PFSK-1 (cell line): ENCODE data around the gene CEBPE.

Source experiments
- FOXP2 ChIP-seq: optimal IDR thresholded peaks from 2 replicates; pipeline ENCODE3; 2011; ENCODE audit warnings: borderline replicate concordance, control low read depth, inconsistent platforms; ENCODE audit not compliant: insufficient read depth; ENCODE audit errors: extremely low read length, extremely low read depth
- POLR2AphosphoS5 ChIP-seq: IDR thresholded peaks from 2 replicates; pipeline ENCODE4 v1.6.1; 2012; ENCODE audit warnings: low read depth, mild to moderate bottlenecking, control low read depth, low read length, moderate library complexity
- SIN3A ChIP-seq: IDR thresholded peaks from 2 replicates; pipeline ENCODE4 v1.6.1; 2012; ENCODE audit warnings: mild to moderate bottlenecking, low read length, moderate library complexity, borderline replicate concordance; ENCODE audit not compliant: insufficient read depth
- TAF1 ChIP-seq: IDR thresholded peaks from 2 replicates; pipeline ENCODE4 v1.6.1; 2012; ENCODE audit warnings: low read length, control low read depth, borderline replicate concordance; ENCODE audit not compliant: insufficient read depth
- TF ChIP-seq, protein P1 (sequence below), 2 experiments: IDR thresholded peaks; 2 replicates each; pipeline versions ENCODE4 v1.6.1 to v1.8.0; 2011 to 2012; ENCODE audit warnings: low read depth in 2 of 2, low read length in 2 of 2, control low read depth in 1 of 2, inconsistent platforms in 1 of 2, mild to moderate bottlenecking in 1 of 2, moderate library complexity in 1 of 2; ENCODE audit not compliant: insufficient read depth in 1 of 2

The CEBPE gene

DNA sequence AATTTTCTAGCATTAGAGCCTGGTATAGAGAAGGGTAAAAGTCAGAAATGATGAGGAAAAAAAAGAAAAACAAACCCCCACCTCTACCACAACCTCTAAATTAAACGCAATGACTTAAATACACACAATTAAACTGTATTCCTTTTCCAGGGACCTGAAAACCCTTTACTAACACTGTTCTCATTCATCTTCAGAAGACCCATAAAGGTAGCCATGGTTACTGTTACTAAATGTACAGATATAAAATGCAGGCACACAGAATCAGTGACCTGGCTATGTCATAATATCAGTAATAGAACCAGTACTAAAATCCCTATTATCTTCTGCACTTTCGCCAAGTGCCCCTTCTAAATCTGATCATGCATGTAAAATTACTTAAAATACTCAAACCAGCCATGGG is 25.5 kb downstream of the CEBPE start:
- TF ChIP-seq FOXP2, result no peak

DNA sequence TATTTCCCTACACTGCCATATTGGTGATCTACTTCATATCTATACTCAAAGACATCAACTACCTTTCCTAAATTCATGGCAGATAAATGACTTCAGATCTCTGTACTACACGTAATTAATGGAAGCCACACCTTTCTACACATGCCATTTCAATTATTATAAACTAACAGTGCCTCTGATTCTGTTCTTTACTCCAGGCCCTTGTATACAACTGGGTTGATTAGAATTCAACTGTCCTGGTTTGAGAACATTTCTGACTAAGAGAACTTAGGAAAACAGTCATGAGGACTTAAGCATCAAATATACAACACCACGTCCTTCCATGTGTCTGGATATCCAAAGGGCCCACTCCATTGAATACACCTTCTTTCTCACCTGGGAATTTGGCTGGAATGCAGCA is 26.0 kb downstream of the CEBPE start:
- TF ChIP-seq FOXP2, result no peak
- TF ChIP-seq TAF1, result no peak
- TF ChIP-seq SIN3A, result no peak
- TF ChIP-seq, protein P1, sequence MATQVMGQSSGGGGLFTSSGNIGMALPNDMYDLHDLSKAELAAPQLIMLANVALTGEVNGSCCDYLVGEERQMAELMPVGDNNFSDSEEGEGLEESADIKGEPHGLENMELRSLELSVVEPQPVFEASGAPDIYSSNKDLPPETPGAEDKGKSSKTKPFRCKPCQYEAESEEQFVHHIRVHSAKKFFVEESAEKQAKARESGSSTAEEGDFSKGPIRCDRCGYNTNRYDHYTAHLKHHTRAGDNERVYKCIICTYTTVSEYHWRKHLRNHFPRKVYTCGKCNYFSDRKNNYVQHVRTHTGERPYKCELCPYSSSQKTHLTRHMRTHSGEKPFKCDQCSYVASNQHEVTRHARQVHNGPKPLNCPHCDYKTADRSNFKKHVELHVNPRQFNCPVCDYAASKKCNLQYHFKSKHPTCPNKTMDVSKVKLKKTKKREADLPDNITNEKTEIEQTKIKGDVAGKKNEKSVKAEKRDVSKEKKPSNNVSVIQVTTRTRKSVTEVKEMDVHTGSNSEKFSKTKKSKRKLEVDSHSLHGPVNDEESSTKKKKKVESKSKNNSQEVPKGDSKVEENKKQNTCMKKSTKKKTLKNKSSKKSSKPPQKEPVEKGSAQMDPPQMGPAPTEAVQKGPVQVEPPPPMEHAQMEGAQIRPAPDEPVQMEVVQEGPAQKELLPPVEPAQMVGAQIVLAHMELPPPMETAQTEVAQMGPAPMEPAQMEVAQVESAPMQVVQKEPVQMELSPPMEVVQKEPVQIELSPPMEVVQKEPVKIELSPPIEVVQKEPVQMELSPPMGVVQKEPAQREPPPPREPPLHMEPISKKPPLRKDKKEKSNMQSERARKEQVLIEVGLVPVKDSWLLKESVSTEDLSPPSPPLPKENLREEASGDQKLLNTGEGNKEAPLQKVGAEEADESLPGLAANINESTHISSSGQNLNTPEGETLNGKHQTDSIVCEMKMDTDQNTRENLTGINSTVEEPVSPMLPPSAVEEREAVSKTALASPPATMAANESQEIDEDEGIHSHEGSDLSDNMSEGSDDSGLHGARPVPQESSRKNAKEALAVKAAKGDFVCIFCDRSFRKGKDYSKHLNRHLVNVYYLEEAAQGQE (IDR thresholded peaks at IDR 0.05; ENCODE audit: insufficient read depth in 1 of 2, low read depth in 2 of 2, low read length in 2 of 2), result no peak
- TF ChIP-seq POLR2AphosphoS5, result no peak

DNA sequence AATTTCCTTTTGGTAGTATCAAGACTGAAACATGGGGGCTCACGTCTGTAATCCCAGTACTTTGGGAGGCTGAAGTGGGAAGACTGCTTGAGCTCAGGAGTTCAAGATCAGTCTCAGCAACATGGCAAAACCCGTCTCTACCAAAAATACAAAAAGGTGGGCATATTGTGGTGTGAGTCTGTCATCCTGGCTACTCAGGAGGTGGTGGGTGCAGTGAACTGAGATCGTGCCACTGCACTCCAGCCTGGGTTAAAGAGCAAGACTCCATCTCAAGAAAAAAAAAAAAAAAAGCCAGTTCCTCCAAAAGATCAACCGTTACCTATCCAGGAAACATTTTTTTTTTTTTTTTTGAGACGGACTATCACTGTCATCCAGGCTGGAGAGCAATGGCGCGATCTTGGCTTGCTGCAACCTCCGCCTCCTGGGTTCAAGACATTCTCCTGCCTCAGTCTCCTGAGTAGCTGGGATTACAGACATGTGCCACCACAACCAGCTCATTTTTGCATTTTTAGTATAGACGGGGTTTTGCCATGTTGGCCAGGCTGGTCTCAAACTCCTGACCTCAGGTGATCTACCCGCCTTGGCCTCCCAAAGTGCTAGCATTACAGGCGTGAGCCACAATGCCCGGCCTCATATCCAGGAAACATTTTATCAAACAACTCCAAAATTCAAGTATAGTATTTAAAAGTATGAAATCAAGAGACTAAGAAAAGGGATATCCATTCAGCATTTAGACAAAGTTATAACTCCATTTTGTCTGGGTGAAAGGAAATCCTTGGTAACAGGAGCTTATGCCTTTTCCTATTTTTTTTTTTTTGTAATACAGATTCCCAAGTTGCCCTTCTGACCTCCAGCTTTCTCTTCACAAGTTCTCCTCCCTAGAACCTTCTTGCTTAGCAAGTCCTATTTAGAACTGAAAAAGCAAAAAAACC is 27.5 kb downstream of the CEBPE start:
- no peak for TF ChIP-seq SIN3A
- no peak for TF ChIP-seq POLR2AphosphoS5
- TF ChIP-seq TAF1, result no peak
- TF ChIP-seq, protein P1 (IDR thresholded peaks at IDR 0.05; ENCODE audit: insufficient read depth in 1 of 2, low read depth in 2 of 2, low read length in 2 of 2), result no peak
- no peak for TF ChIP-seq FOXP2

DNA sequence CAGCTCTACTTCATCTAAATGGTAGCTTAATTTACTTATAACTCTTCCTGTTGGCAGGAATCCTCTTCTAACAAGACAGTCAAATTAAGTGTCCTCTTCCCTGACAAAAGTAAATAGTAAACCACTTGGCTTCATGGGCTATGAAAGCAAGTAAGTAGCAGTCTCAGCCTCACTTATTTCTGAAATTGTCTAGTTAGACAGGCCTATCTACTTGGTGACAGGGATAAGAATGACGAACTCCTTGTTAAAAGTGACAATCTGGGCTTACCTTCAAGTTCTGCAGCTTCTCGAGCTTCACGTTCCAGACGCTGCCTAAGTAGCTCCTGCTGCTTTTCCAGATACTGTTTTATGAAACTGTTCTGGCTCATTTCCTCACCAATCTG is 28.8 kb downstream of the CEBPE start:
- TF ChIP-seq SIN3A, result no peak
- TF ChIP-seq FOXP2, result no peak
- TF ChIP-seq, protein P1 (IDR thresholded peaks at IDR 0.05; ENCODE audit: insufficient read depth in 1 of 2, low read depth in 2 of 2, low read length in 2 of 2), result no peak

DNA sequence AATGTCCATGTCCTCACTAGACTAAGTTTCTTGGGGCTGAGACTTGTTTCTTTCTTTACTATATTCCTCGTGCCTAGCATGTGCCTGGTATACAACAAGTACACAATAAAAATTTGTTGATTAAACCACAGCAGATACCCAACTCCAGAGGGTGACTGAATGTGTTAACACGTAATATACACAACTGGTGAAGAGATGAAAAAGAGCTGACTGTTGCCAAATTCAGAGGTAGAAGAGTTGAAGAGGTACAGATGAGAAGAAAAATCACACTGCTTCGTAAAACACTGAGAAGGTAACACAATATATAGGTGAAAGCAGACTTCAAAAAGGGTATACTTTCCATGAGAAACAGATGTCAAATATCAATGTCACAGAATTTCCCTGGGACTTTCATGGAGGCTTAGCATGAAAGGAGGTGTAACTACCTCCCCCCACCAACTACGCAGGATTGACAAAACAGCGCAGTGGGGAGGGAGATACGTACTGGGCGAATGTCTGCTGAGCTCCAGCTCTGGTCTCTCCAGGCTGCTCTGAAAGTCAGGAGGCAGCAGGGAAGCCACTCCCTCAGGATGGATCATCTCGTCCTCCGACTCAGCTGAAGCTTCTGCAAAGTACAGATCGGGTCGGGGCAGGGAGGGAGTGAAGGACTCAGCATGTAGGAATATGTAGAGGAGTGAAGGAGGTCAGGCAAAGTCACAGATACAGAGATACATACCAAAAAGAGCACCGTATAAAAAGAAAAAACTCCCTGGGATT is 29.4 kb downstream of the CEBPE start:
- TF ChIP-seq POLR2AphosphoS5 (no peak), TAF1 (no peak), SIN3A (no peak), FOXP2 (no peak)
- TF ChIP-seq, protein P1 (IDR thresholded peaks at IDR 0.05; ENCODE audit: insufficient read depth in 1 of 2, low read depth in 2 of 2, low read length in 2 of 2), result no peak
